GM12878 (cell line): ENCODE results near the gene AQP5. TPM values are rescaled to one million over a fixed set of nuclear protein-coding genes. Genes with fewer than 3 reads are reported as not detected.

Experiments used
- ATAC-seq: fragments of 200-7000 bp; cut with Tn5 transposase; 3 replicates; pipeline ENCODE4 v1.9.1; 2020; ENCODE audit warnings: mild to moderate bottlenecking, moderate library complexity
- BruUV-seq: library from RNA; stranded (reverse); fragments of 400-500 nt; replicated peaks from 2 replicates; lab custom pipeline; 2021; lab: Mats Ljungman, UMichigan
- CTCF ChIA-PET: fragments of 300-600 bp; sonication (Branson Sonifier 250); formaldehyde crosslinking; extraction: SDS; loops from one replicate; lab custom pipeline; 2021; ENCODE audit warnings: inconsistent platforms; lab: Yijun Ruan, JAX
- POLR2A ChIA-PET: fragments of 350-600 bp; formaldehyde crosslinking; extraction: SDS; loops from one replicate; lab custom pipeline; 2021; ENCODE audit warnings: inconsistent platforms; lab: Charles Lee
- RAD21 ChIA-PET: fragments of 300-600 bp; sonication (Branson Sonifier 250); formaldehyde crosslinking; loops from one replicate; lab custom pipeline; 2023; ENCODE audit warnings: antibody characterized with exemption; ENCODE audit not compliant: unreplicated experiment; lab: Charles Lee
- SMC1A ChIA-PET: fragments of 300-600 bp; sonication (Branson Sonifier 250); formaldehyde crosslinking; loops from one replicate; lab custom pipeline; 2023; ENCODE audit not compliant: unreplicated experiment, uncharacterized antibody; lab: Charles Lee
- DNase-seq: peaks from one replicate; pipeline ENCODE4 v3.0.0-alpha.2; 2011; ENCODE audit warnings: low read depth, low spot score
- FAIRE-seq: peaks from 3 replicates; lab custom pipeline; 2011; peaks lifted over from hg19 to GRCh38; lab: Jason Lieb, UNC
- H2AFZ ChIP-seq: 2 replicates; pipeline ENCODE4 v1.6.0; 2011; ENCODE audit warnings: low read depth, low read length, control low read depth; ENCODE audit not compliant: control insufficient read depth
- H3K27ac ChIP-seq: 2 replicates; pipeline ENCODE4 v1.5.1; 2011; ENCODE audit warnings: control low read depth; ENCODE audit not compliant: control insufficient read depth, insufficient read depth
- H3K27me3 ChIP-seq, 2 experiments: replicated peaks in 1 of 2; 2 replicates each; pipeline versions ENCODE4 v1.6.0 to v1.6.1; 2011; ENCODE audit warnings: low read length in 1 of 2; ENCODE audit not compliant: control insufficient read depth in 2 of 2, insufficient read depth in 2 of 2
- H3K36me3 ChIP-seq, 2 experiments: 2 replicates each; pipeline ENCODE4 v1.5.1; 2011; ENCODE audit warnings: low read length in 1 of 2; ENCODE audit not compliant: control insufficient read depth in 2 of 2, insufficient read depth in 2 of 2
- H3K4me1 ChIP-seq: 2 replicates; pipeline ENCODE4 v1.6.1; 2011; ENCODE audit warnings: mild to moderate bottlenecking, low read length, moderate library complexity, mixed read lengths; ENCODE audit not compliant: control insufficient read depth, insufficient read depth
- H3K4me2 ChIP-seq: 2 replicates; pipeline ENCODE4 v1.6.0; 2011; ENCODE audit warnings: control low read depth; ENCODE audit not compliant: control insufficient read depth, insufficient read depth
- H3K4me3 ChIP-seq: fragments of 200-600 bp; sonication (generic); 2 replicates; pipeline ENCODE4 v1.5.1; 2016
- H3K79me2 ChIP-seq: 2 replicates; pipeline ENCODE4 v1.6.0; 2011; ENCODE audit warnings: low read length; ENCODE audit not compliant: control insufficient read depth, insufficient read depth
- H3K9ac ChIP-seq: 2 replicates; pipeline ENCODE4 v1.8.0; 2011; ENCODE audit warnings: low read length, control low read depth, mixed read lengths; ENCODE audit not compliant: control insufficient read depth, insufficient read depth
- H3K9me3 ChIP-seq: replicated peaks from 3 replicates; pipeline ENCODE4 v1.5.1; 2011; ENCODE audit warnings: mild to moderate bottlenecking, low read length; ENCODE audit not compliant: control insufficient read depth, insufficient read depth
- H4K20me1 ChIP-seq: 2 replicates; pipeline ENCODE4 v1.6.0; 2011; ENCODE audit not compliant: control insufficient read depth, insufficient read depth
- ETV6 ChIP-seq, 2 experiments: fragments of 450-650 bp in 1 of 2; IDR thresholded peaks in 1 of 2; conservative IDR thresholded peaks in 1 of 2; 2 replicates each; pipeline ENCODE4 v1.6.1; 2014; ENCODE audit warnings: antibody characterized with exemption in 1 of 2, borderline replicate concordance in 1 of 2, low read depth in 1 of 2, mild to moderate bottlenecking in 1 of 2, moderate library complexity in 1 of 2
- HDGF ChIP-seq: fragments of 450-650 bp; IDR thresholded peaks from 2 replicates; pipeline ENCODE4 v1.6.1; 2016; ENCODE audit warnings: antibody characterized with exemption
- IKZF1 ChIP-seq: fragments of 450-650 bp; conservative IDR thresholded peaks from 2 replicates; pipeline ENCODE4 v1.6.1; 2017; ENCODE audit warnings: antibody characterized with exemption, mild to moderate bottlenecking
- MXI1 ChIP-seq: fragments of 150-350 bp; IDR thresholded peaks from 2 replicates; pipeline ENCODE4 v1.6.1; 2011; ENCODE audit warnings: low read depth, mild to moderate bottlenecking, inconsistent platforms, low read length, improper control_type of control experiment
- NFIC ChIP-seq: IDR thresholded peaks from 2 replicates; pipeline ENCODE4 v1.6.1; 2012; ENCODE audit warnings: low read depth, mild to moderate bottlenecking, inconsistent platforms, low read length, moderate library complexity
- NR2F1 ChIP-seq: fragments of 450-650 bp; conservative IDR thresholded peaks from 2 replicates; pipeline ENCODE4 v1.6.1; 2017; ENCODE audit warnings: mild to moderate bottlenecking
- POU2F2 ChIP-seq: IDR thresholded peaks from 3 replicates; pipeline ENCODE4 v1.6.1; 2011; ENCODE audit warnings: low read depth, mild to moderate bottlenecking, low read length, borderline replicate concordance
- SIX5 ChIP-seq: IDR thresholded peaks from 2 replicates; pipeline ENCODE4 v1.6.1; 2011; ENCODE audit warnings: mild to moderate bottlenecking, low read depth, low read length, moderate library complexity; ENCODE audit not compliant: severe bottlenecking
- ZZZ3 ChIP-seq: IDR thresholded peaks from 2 replicates; pipeline ENCODE4 v1.6.1; 2011; ENCODE audit warnings: low read depth; ENCODE audit not compliant: control insufficient read depth, insufficient read length
- WGBS: methylation state at CpG from one replicate; pipeline ENCODE4 v1.1.6; 2016; ENCODE audit warnings: low lambda C conversion rate; ENCODE audit not compliant: insufficient replicate concordance, insufficient coverage; ENCODE audit errors: missing lambda C conversion rate; 5-methylcytosine and 5-hydroxymethylcytosine counted together
- in situ Hi-C: fragments of 300-500 bp; cut with MboI; formaldehyde crosslinking; loops from 9 replicates; pipeline ENCODE4 v1.14.3; 2018; ENCODE audit warnings: mixed read lengths
- intact Hi-C: fragments of 100-400 bp; cut with micrococcal nuclease; formaldehyde crosslinking; loops from one replicate; pipeline ENCODE4 v1.14.2; 2022; ENCODE audit not compliant: unreplicated experiment
- polyA plus RNA-seq, 11 experiments: library from polyadenylated mRNA; depleted of rRNA in 4 of 11; unstranded in 6 of 11; stranded (reverse) in 5 of 11; fragments of >200 nt; fragmentation: Nextera tagmentation in 4 of 11; fragmentation: Illumina TruSeq in 1 of 11; extraction: Ambion mirVana in 4 of 11; extraction: Trizol in 1 of 11; gene quantifications; 1 replicate in 1 of 11; 2 replicates in 10 of 11; pipeline versions ENCODE4 v1.2.1 to v1.2.3, GENCODE V29; 2011 to 2016; ENCODE audit warnings: inconsistent platforms in 2 of 11, missing spikeins in 2 of 11, low read depth in 1 of 11
- total RNA-seq, 4 experiments: library from RNA; depleted of rRNA in 3 of 4; stranded (reverse); fragments of >200 nt in 3 of 4; fragmentation: Illumina TruSeq in 1 of 4; extraction: Trizol in 1 of 4; gene quantifications; 2 replicates each; pipeline versions ENCODE4 v1.2.1 to v1.2.3, GENCODE V29; 2013 to 2021
- TF ChIP-seq, protein P1 (sequence below): IDR thresholded peaks from 2 replicates; pipeline ENCODE4 v1.6.1; 2012; ENCODE audit warnings: mild to moderate bottlenecking, low read depth, low read length
- TF ChIP-seq, protein P2 (sequence below): fragments of 150-350 bp; IDR thresholded peaks from 2 replicates; pipeline ENCODE4 v1.6.1; 2014; ENCODE audit warnings: mild to moderate bottlenecking, low read depth, low read length

Gene AQP5
- total and polyA plus RNA-seq, 10 of the 15 experiments (the other 5 are each of a cell fraction or from before 2014, with no cell fraction given), result not detected

DNA sequence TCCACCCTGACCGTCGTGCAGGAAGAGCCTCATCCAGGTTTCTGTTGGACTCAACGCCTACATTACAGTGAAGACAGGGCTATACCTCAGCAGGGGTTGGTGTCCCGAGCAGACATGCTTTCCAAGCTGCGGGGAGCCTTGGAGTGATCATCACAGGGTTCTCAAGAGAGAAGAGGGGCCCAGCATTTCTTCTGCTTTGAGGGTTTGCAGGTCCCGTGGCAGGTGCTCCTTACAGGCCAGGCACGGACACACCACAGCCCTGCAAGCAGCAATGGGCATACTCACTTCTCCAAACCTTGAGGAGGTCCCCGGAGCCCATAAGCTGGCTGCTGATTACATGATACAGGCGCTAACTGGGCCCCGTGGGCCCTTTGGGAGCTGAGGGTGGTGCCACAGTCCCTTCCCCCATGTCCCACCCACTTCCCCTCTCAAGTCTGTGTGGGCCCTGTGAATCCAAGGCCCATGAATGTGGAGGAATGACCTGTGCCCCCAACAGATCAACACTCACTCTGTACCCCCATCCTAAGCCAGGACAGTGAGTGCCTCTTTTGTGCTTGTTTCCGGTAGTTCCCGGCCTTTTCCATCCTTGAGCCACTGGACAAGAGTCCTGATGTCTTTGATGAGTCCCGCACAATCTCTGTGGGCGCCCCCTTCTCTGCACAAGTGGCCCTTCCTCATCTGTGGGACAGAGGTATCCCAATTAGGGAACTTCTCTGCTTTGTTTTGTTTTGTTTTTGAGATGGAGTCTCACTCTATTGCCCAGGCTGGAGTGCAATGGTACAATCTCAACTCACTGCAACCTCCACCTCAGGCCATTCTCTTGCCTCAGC, 10.0 kb upstream of the AQP5 start:
- in situ Hi-C loops (no loop called here), intact Hi-C loops (no loop called here)
- Histone ChIP-seq H2AFZ (no peak overlapping the region), H3K27me3 (peaks cover 6 to 9% of the 10 kb centered on the region in 2 experiments), H3K9ac (no peak overlapping the region), H4K20me1 (no peaks in the 10 kb centered on the region), H3K27ac (no peak overlapping the region), H3K79me2 (no peaks in the 10 kb centered on the region), H3K4me3 (no peak overlapping the region), H3K9me3 (no peaks in the 10 kb centered on the region; the same call in 2 of the 3 replicates), H3K4me2 (no peak overlapping the region), H3K36me3 (no peaks in the 10 kb centered on the region), H3K4me1 (no peaks in the 10 kb centered on the region)
- WGBS, result 22% methylated on average over 14 of the region's 14 CpGs
- ChIA-PET SMC1A (no interaction called here), POLR2A (no interaction called here), RAD21 (no interaction called here), CTCF (no interaction called here)
- no TSS peak for BruUV-seq
- ATAC-seq, result no peak; the same call in 2 of the 3 replicates
- TF ChIP-seq ETV6 (conservative IDR thresholded peaks at IDR 0.05 in 1 of 2, IDR thresholded peaks at IDR 0.05 in 1 of 2; ENCODE audit: borderline replicate concordance in 1 of 2, low read depth in 1 of 2), result no peak
- no peak for TF ChIP-seq IKZF1
- no peak for TF ChIP-seq ZZZ3
- TF ChIP-seq MXI1, result no peak
- no peak for TF ChIP-seq SIX5
- no peak for TF ChIP-seq NFIC
- TF ChIP-seq, protein P1, sequence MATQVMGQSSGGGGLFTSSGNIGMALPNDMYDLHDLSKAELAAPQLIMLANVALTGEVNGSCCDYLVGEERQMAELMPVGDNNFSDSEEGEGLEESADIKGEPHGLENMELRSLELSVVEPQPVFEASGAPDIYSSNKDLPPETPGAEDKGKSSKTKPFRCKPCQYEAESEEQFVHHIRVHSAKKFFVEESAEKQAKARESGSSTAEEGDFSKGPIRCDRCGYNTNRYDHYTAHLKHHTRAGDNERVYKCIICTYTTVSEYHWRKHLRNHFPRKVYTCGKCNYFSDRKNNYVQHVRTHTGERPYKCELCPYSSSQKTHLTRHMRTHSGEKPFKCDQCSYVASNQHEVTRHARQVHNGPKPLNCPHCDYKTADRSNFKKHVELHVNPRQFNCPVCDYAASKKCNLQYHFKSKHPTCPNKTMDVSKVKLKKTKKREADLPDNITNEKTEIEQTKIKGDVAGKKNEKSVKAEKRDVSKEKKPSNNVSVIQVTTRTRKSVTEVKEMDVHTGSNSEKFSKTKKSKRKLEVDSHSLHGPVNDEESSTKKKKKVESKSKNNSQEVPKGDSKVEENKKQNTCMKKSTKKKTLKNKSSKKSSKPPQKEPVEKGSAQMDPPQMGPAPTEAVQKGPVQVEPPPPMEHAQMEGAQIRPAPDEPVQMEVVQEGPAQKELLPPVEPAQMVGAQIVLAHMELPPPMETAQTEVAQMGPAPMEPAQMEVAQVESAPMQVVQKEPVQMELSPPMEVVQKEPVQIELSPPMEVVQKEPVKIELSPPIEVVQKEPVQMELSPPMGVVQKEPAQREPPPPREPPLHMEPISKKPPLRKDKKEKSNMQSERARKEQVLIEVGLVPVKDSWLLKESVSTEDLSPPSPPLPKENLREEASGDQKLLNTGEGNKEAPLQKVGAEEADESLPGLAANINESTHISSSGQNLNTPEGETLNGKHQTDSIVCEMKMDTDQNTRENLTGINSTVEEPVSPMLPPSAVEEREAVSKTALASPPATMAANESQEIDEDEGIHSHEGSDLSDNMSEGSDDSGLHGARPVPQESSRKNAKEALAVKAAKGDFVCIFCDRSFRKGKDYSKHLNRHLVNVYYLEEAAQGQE, result no peak
- TF ChIP-seq, protein P2, sequence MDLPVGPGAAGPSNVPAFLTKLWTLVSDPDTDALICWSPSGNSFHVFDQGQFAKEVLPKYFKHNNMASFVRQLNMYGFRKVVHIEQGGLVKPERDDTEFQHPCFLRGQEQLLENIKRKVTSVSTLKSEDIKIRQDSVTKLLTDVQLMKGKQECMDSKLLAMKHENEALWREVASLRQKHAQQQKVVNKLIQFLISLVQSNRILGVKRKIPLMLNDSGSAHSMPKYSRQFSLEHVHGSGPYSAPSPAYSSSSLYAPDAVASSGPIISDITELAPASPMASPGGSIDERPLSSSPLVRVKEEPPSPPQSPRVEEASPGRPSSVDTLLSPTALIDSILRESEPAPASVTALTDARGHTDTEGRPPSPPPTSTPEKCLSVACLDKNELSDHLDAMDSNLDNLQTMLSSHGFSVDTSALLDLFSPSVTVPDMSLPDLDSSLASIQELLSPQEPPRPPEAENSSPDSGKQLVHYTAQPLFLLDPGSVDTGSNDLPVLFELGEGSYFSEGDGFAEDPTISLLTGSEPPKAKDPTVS, result no peak
- no peak for TF ChIP-seq POU2F2
- TF ChIP-seq HDGF, result no peak
- TF ChIP-seq NR2F1, result no peak
- FAIRE-seq, result no peak
- DNase-seq, result no peak
